Fibroblast of lung (primary cell): ENCODE data around the gene SNX20.

Source experiments
- EZH2 ChIP-seq: IDR thresholded peaks from 2 replicates; pipeline ENCODE4 v1.5.1; 2012; ENCODE audit warnings: low read length, control low read depth, mild to moderate bottlenecking; ENCODE audit errors: missing control alignments
- TF ChIP-seq, protein P1 (sequence below), 2 donors: IDR thresholded peaks in 1 of 2; conservative IDR thresholded peaks in 1 of 2; 1 replicate in 1 of 2; 2 replicates in 1 of 2; pipeline ENCODE4 v1.5.1; 2011 to 2012; ENCODE audit warnings: low read length in 2 of 2, control low read depth in 1 of 2, inconsistent platforms in 1 of 2, low read depth in 1 of 2, mild to moderate bottlenecking in 1 of 2

DNA sequence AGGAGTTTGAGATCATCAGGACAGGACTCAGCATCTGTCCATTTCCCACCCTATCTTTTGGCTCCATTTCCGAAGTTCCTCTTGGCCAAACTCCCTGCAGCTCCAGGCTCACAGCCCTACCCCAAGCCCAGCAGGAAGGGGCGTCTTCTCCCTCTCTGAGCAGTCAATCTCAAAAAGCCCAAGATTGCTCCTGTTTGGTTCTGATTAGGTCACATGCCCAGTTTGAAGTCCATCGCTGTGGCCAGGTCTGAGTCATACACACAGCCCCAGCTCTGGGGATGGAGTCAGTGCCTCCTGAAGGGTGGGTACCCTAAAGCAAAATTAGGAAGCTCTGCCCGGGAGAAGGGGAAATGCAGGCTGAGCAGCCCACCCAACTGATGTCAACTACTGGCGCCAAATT is 23.9 kb downstream of the SNX20 start:
- TF ChIP-seq, protein P1, sequence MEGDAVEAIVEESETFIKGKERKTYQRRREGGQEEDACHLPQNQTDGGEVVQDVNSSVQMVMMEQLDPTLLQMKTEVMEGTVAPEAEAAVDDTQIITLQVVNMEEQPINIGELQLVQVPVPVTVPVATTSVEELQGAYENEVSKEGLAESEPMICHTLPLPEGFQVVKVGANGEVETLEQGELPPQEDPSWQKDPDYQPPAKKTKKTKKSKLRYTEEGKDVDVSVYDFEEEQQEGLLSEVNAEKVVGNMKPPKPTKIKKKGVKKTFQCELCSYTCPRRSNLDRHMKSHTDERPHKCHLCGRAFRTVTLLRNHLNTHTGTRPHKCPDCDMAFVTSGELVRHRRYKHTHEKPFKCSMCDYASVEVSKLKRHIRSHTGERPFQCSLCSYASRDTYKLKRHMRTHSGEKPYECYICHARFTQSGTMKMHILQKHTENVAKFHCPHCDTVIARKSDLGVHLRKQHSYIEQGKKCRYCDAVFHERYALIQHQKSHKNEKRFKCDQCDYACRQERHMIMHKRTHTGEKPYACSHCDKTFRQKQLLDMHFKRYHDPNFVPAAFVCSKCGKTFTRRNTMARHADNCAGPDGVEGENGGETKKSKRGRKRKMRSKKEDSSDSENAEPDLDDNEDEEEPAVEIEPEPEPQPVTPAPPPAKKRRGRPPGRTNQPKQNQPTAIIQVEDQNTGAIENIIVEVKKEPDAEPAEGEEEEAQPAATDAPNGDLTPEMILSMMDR (conservative IDR thresholded peaks at IDR 0.05 in 1 of 2, IDR thresholded peaks at IDR 0.05 in 1 of 2; ENCODE audit: low read depth in 1 of 2, low read length in 2 of 2): no peak
- TF ChIP-seq EZH2: no peak
